Activated naive CD4-positive, alpha-beta T cell treated with anti-CD3 and anti-CD28 coated beads for 36 hours (primary cell): Measurements from ENCODE around the gene DRD1. TPM values are rescaled to one million over a fixed set of nuclear protein-coding genes. Genes with fewer than 3 reads are reported as not detected.
"Not testable (repeated sequence)": the region's sequence is repeated elsewhere in the genome, so short reads cannot be mapped to it uniquely, and the experiment has no call there.

ENCODE experiments used
- CTCF ChIA-PET: fragments of 350-600 bp; sonication (Branson Sonifier 250); formaldehyde crosslinking; loops from one replicate; lab custom pipeline; 2021; ENCODE audit warnings: antibody characterized with exemption; lab: Charles Lee
- DNase-seq: peaks from one replicate; pipeline ENCODE4 v3.0.0-alpha.2; 2020
- H3K27ac Mint-ChIP-seq: one replicate; pipeline ENCODE4 v1.8.0; 2021; ENCODE audit warnings: mild to moderate bottlenecking, mixed read lengths
- H3K27me3 Mint-ChIP-seq: one replicate; pipeline ENCODE4 v1.8.0; 2021; ENCODE audit warnings: low read depth, mixed read lengths
- H3K36me3 Mint-ChIP-seq: one replicate; pipeline ENCODE4 v1.8.0; 2021; ENCODE audit warnings: low read depth, mixed read lengths
- H3K4me1 Mint-ChIP-seq: one replicate; pipeline ENCODE4 v1.8.0; 2021; ENCODE audit warnings: low read depth, mixed read lengths
- H3K4me3 Mint-ChIP-seq: one replicate; pipeline ENCODE4 v1.8.0; 2021; ENCODE audit warnings: mild to moderate bottlenecking, moderate library complexity, mixed read lengths
- H3K9me3 Mint-ChIP-seq: one replicate; pipeline ENCODE4 v1.8.0; 2021; ENCODE audit warnings: mixed read lengths
- intact Hi-C: fragments of 100-400 bp; cut with micrococcal nuclease; formaldehyde crosslinking; loops from one replicate; pipeline ENCODE4 v1.15.1; 2023
- total RNA-seq, 2 experiments: library from RNA; stranded (reverse); gene quantifications; one replicate each; pipeline ENCODE4 v1.2.3, GENCODE V29; 2021

DRD1 gene
- total RNA-seq, 2 experiments from 2014 or later = not detected

DNA sequence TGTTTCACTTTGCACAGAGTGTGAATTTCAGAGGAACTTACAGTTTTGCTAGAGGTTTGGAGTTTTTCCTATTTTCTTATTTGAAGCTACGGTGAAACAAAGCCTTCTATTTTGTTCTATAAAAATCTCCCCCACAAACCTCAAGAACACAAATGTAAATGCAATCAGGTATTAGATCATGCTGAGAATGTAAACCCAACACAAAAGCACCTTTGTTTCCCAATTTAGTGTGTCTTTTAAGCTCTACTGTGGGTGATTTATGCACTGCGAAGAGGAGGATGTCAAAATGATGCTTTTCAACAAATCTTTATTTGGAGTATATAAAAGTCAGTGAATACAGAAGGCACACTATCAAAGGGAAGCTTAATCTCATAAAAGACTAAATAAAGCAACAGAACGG lies 4.3 kb upstream of the DRD1 start:
- intact Hi-C loops = loop anchor here (10.0 kb wide), 1 partner anchor 273 kb away; no protein-coding TSS in a partner anchor
- DNase-seq = no peak
- CTCF ChIA-PET = no interaction called here
- H3K36me3 Mint-ChIP-seq = no peaks in the 10 kb centered on the region
- no peak overlapping the region for H3K4me3 Mint-ChIP-seq
- peaks cover 37% of the 10 kb centered on the region for H3K27me3 Mint-ChIP-seq
- H3K4me1 Mint-ChIP-seq = peaks cover 7% of the 10 kb centered on the region
- no peaks in the 10 kb centered on the region for H3K9me3 Mint-ChIP-seq
- H3K27ac Mint-ChIP-seq = no peak overlapping the region

GRCh38 chr5:175447571-175447970 lies 3.6 kb upstream of the DRD1 start:
- CTCF ChIA-PET = no interaction called here
- DNase-seq = no peak
- Mint-ChIP-seq H3K27ac (no peak overlapping the region), H3K27me3 (peaks cover 39% of the 10 kb centered on the region), H3K4me3 (no peak overlapping the region), H3K9me3 (no peaks in the 10 kb centered on the region), H3K36me3 (no peaks in the 10 kb centered on the region), H3K4me1 (peaks cover 8% of the 10 kb centered on the region)
- intact Hi-C loops = loop anchor here (10.0 kb wide), 1 partner anchor 273 kb away; no protein-coding TSS in a partner anchor

GRCh38 chr5:175446378-175446777 lies 2.4 kb upstream of the DRD1 start:
- not testable (repeated sequence) for H3K9me3 Mint-ChIP-seq, H3K27ac Mint-ChIP-seq, H3K4me1 Mint-ChIP-seq, H3K36me3 Mint-ChIP-seq, H3K4me3 Mint-ChIP-seq, DNase-seq
- CTCF ChIA-PET = interaction anchor here (0.6 to 1.2 kb wide), 3 partner anchors 78 to 506 kb away, joined by 3 to 5 read pairs (median 4); no protein-coding TSS in a partner anchor
- peaks cover 46% of the 10 kb centered on the region for H3K27me3 Mint-ChIP-seq
- intact Hi-C loops = loop anchor here (10.0 kb wide), 1 partner anchor 272 kb away; no protein-coding TSS in a partner anchor

DNA sequence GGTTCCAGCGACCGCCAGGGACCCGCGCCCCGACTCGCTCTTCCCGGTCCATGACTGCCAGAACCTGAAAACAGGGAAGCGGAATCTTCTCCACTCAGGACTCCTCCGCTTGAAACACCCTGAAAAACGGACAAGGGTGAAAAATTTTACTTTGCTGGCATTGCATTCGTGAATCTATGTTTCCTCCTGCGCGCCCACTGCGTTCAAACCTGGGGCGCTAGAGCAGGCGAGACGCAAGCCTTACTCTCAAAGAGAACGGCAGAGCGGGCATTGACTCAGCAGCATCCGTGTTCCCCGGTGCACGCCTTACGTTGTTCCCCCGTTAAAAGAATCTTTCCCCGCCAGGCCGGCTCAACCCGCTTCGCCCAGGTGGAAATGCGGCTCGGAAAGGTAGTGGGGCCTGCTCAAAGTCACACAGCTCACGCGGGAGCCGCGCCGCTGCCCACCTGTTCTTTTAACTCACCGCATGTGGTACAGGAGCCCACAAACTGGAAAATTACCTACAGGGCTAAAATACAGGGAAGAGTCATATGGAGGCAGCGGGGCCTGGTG lies 999 bp upstream of the DRD1 start:
- H3K36me3 Mint-ChIP-seq = no peaks in the 10 kb centered on the region
- CTCF ChIA-PET = interaction anchor here (1.0 to 1.5 kb wide), 3 partner anchors 19 to 493 kb away, joined by 3 to 7 read pairs (median 3); no protein-coding TSS in a partner anchor
- H3K4me1 Mint-ChIP-seq = peaks cover 8% of the 10 kb centered on the region
- H3K27ac Mint-ChIP-seq = no peak overlapping the region
- DNase-seq = no peak
- H3K9me3 Mint-ChIP-seq = no peaks in the 10 kb centered on the region
- intact Hi-C loops = loop anchor here (1.0 to 10.0 kb wide), 2 partner anchors 270 to 494 kb away; no protein-coding TSS in a partner anchor
- H3K27me3 Mint-ChIP-seq = peaks cover 40% of the 10 kb centered on the region
- H3K4me3 Mint-ChIP-seq = peak overlapping the region; percentile 57

DNA sequence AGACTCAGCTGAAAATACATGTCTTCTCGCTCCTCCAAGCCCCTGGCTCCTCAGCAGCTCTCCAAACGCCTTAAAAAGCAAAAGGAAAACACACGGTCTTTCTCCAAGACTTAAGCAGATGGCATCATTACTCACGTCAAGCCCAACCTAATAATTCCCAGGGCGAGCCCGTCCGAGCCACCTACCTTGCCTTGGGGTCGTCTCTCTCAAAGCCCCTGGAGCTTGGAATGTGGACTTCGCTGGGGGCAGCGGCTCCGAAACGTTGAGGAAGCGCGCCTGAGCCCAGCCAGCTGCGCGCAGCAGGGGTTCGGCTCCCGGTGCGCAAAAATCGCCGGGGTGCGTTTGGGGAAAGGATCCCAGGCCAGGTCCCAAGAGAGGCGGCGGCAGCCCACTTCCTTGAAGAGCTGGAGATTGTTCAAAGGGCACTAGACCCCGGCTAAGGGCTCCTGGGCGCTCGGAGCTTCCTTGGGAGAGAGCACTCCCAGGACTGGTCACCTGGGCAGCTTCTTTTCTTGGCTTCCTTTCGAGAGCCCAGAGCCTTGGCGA lies 395 bp downstream of the DRD1 start:
- Mint-ChIP-seq H3K4me3 (no peak overlapping the region), H3K9me3 (no peaks in the 10 kb centered on the region), H3K36me3 (no peaks in the 10 kb centered on the region), H3K4me1 (peaks cover 8% of the 10 kb centered on the region), H3K27me3 (peaks cover 42% of the 10 kb centered on the region), H3K27ac (no peak overlapping the region)
- CTCF ChIA-PET = interaction anchor here (0.6 to 1.7 kb wide), 4 partner anchors 15 to 665 kb away, joined by 3 to 7 read pairs (median 4); no protein-coding TSS in a partner anchor
- DNase-seq = no peak
- intact Hi-C loops = loop anchor here (1.0 to 10.0 kb wide), 2 partner anchors 269 to 492 kb away; no protein-coding TSS in a partner anchor

- H3K36me3 Mint-ChIP-seq = no peaks in the 10 kb centered on the region
- DNase-seq = no peak
- peaks cover 25% of the 10 kb centered on the region for H3K27me3 Mint-ChIP-seq
- CTCF ChIA-PET = no interaction called here
- no peak overlapping the region for H3K27ac Mint-ChIP-seq
- intact Hi-C loops = no loop called here
- H3K9me3 Mint-ChIP-seq = no peaks in the 10 kb centered on the region
- peaks cover 1% of the 10 kb centered on the region for H3K4me1 Mint-ChIP-seq
- no peak overlapping the region for H3K4me3 Mint-ChIP-seq
These were observed 5.6 kb downstream of the DRD1 start for GRCh38 chr5:175438234-175438857.

- Mint-ChIP-seq H3K9me3 (no peaks in the 10 kb centered on the region), H3K36me3 (no peaks in the 10 kb centered on the region), H3K4me3 (no peak overlapping the region), H3K27me3 (peaks cover 7% of the 10 kb centered on the region), H3K4me1 (no peaks in the 10 kb centered on the region), H3K27ac (no peak overlapping the region)
- intact Hi-C loops = no loop called here
- no peak for DNase-seq
- CTCF ChIA-PET = interaction anchor here (0.6 to 0.9 kb wide), 2 partner anchors 485 to 499 kb away, joined by 3 to 5 read pairs; no protein-coding TSS in a partner anchor
These were observed 7.6 kb downstream of the DRD1 start for GRCh38 chr5:175436359-175436758.

- CTCF ChIA-PET = no interaction called here
- DNase-seq = no peak
- intact Hi-C loops = no loop called here
These were observed 9.2 kb downstream of the DRD1 start for GRCh38 chr5:175434800-175435199.

DNA sequence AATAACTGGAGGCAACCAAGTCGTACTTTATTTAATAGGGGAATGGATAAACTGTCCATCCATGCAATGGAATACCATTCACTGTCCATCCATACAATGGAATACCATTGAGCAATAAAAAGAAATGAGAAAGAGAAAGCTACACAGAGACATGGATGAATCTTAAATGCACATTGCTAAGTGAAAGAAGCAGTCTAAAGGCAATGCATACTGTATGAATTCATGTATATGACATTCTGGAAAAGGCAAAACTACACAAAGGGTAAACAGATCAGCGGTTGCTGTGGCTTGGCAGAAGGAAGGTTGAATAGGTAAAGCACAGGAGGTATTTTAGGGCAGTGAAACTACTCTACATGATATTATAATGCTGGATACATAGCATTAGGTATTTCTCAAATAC lies 16.2 kb downstream of the DRD1 start:
- Mint-ChIP-seq H3K4me3 (no peak overlapping the region), H3K36me3 (no peaks in the 10 kb centered on the region), H3K4me1 (no peaks in the 10 kb centered on the region), H3K27me3 (peaks cover 6% of the 10 kb centered on the region), H3K9me3 (no peaks in the 10 kb centered on the region), H3K27ac (no peak overlapping the region)
- intact Hi-C loops = no loop called here
- CTCF ChIA-PET = no interaction called here
- no peak for DNase-seq

More at GRCh38 chr5:175434800-175435199, 9.2 kb downstream of the DRD1 start:
- no peaks in the 10 kb centered on the region for H3K9me3 Mint-ChIP-seq
- peaks cover 6% of the 10 kb centered on the region for H3K27me3 Mint-ChIP-seq
- H3K27ac Mint-ChIP-seq = no peak overlapping the region
- H3K4me3 Mint-ChIP-seq = no peak overlapping the region
- H3K36me3 Mint-ChIP-seq = no peaks in the 10 kb centered on the region
- H3K4me1 Mint-ChIP-seq = no peaks in the 10 kb centered on the region

GRCh38 chr5:175424594-175424993 lies 19.4 kb downstream of the DRD1 start:
- peaks cover 16% of the 10 kb centered on the region for H3K27me3 Mint-ChIP-seq
- CTCF ChIA-PET, H3K4me3 Mint-ChIP-seq, intact Hi-C loops, H3K9me3 Mint-ChIP-seq, H3K36me3 Mint-ChIP-seq, DNase-seq, H3K27ac Mint-ChIP-seq, H3K4me1 Mint-ChIP-seq: not testable (repeated sequence)

GRCh38 chr5:175422058-175422457 lies 21.9 kb downstream of the DRD1 start:
- Mint-ChIP-seq H3K4me3 (no peak overlapping the region), H3K27me3 (peaks cover 27% of the 10 kb centered on the region), H3K4me1 (no peaks in the 10 kb centered on the region), H3K27ac (no peak overlapping the region), H3K36me3 (no peaks in the 10 kb centered on the region), H3K9me3 (no peaks in the 10 kb centered on the region)
- CTCF ChIA-PET = no interaction called here
- DNase-seq = no peak
- intact Hi-C loops = no loop called here

GRCh38 chr5:175420383-175420782 lies 23.6 kb downstream of the DRD1 start:
- CTCF ChIA-PET = no interaction called here
- Mint-ChIP-seq H3K27ac (no peak overlapping the region), H3K4me1 (no peaks in the 10 kb centered on the region), H3K36me3 (no peaks in the 10 kb centered on the region), H3K27me3 (peaks cover 30% of the 10 kb centered on the region), H3K9me3 (no peaks in the 10 kb centered on the region), H3K4me3 (no peak overlapping the region)
- intact Hi-C loops = no loop called here
- DNase-seq = no peak
